ENCODE results near the gene VPS4A.
"Not testable (repeated sequence)": the region's sequence is repeated elsewhere in the genome, so short reads cannot be mapped to it uniquely, and the experiment has no call there.

The VPS4A gene

DNA sequence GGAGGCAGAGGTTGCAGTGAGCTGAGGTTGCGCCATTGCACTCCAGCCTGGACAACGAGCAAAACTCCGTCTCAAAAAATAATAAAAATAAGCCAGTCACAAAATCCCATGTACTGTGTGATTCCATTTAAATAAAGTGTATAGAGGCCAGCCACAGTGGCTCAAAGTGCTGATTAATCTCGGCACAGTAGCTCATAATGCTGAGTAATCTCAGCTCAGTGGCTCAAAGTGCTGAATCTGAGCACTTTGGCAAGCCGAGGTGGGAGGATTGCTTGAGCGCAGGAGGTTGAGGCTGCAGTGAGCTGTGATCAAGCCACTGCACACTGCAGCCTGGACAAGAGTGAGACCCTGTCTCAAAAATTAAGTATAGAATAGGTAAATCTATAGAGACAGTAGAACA lies 35.5 kb downstream of the VPS4A start:
- no peak for TF ChIP-seq POLR2A (IDR thresholded peaks at IDR 0.05; ENCODE audit: low read length)
- no peak for TF ChIP-seq GATA1 (IDR thresholded peaks at IDR 0.05; ENCODE audit: low read depth, low read length)
- DNase-seq = peak in 1 of 2 experiments; percentile 20

DNA sequence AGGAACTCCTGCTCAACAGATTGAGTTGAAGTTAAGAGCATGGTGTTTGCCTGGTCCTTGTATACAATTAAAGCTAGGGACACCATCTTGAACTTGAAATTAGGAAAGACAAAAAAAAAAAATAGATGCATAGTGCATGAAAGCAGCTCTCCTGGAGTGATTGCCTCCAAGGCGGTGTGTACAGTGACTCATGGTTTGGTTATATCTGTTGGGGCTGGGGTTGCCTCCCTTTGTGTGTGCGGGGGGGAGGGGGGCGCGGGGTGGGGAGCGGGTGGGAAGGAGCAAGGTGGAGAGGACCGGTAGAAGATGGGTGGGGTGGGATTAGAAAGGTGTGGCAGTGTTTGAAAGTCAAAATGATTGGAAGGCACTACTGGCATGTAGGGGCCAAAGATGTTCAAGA lies 37.1 kb downstream of the VPS4A start:
- DNase-seq = no peak
- TF ChIP-seq GATA1 (IDR thresholded peaks at IDR 0.05; ENCODE audit: low read depth, low read length) (no peak), POLR2A (IDR thresholded peaks at IDR 0.05; ENCODE audit: low read length) (no peak)

DNA sequence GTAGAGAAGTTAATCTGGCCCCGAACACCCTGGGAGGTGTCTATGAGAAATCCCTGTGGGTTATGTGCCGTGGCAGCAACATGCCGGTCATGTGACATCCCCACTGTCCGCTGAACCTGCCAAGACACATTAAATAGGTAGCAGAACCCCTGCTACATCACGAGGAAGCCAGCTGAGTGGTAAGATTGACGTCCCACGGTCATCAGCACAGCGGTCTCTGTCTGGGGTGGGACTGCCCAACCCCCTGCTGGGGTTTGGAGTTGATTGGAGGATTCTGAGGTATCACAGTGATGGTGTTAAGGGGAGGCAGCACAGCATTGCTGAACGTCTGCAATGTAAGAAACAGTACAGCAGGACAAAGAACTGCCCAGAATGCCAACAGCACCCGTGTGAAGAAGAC lies 38.4 kb downstream of the VPS4A start:
- no peak for DNase-seq
- no peak for TF ChIP-seq POLR2A (IDR thresholded peaks at IDR 0.05; ENCODE audit: low read length)
- no peak for TF ChIP-seq GATA1 (IDR thresholded peaks at IDR 0.05; ENCODE audit: low read depth, low read length)

DNA sequence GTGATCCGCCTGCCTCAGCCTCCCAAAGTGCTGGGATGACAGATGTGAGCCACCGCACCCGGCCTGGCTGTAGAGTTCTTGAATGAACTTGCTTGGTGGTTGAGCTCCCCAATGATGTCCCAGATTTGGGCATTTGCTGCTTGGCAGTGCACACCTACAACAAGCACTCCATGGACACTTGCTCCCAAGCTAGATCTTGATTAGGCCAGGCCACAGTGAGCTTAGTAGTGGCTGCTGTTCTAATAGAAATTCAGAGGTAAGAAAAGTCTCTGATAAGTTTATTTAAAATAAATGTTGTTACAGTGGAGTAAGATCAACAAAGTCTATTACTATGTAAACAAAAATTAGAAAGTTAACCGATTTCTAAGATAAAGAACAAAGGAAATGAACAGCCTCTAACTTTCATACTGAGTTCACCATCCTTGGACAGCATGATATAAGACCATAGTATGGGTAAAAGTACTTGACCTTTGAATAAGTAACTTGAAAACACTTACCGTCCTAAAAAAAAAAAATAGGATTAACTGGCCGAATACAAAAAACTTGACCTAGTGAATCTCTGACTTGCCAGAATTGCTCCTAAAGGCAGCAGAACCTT lies 39.5 kb downstream of the VPS4A start:
- TF ChIP-seq POLR2A (IDR thresholded peaks at IDR 0.05; ENCODE audit: low read length) = no peak
- TF ChIP-seq GATA1 (IDR thresholded peaks at IDR 0.05; ENCODE audit: low read depth, low read length) = no peak
- DNase-seq = no peak

DNA sequence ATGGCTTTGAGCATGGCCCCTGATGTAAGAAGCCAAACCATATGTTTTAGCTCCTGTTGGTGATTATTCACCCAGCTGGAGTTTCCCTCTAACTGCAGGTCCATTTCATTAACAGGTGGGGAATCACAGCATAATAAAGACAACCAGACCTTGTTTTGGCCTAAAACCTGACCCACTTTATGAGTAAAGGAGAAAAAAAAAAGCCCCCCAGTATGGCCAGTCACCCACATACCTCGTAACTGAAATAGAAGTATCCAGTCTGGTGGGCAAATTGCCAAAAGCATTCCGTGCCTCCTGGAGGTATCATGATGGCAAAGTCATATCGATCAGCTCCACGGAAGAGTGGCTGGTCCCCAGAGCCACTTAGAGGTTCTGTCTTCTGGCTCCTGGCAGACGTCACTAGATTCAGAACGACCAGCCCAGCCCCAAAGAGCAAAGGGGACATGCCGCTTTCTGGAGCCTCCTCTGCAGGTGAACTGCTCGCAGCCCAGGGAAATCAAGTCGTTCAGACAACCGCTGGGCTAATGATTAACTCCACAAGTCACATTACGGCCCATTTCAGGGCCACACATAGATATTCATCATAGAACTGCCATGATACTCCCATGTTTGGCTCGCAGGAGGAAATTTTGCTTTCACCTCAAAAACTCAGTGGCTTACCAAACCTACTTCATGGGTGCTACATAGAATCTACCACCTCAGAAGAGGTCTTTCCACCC lies 40.3 kb downstream of the VPS4A start, which contains the start of gene TMED6:
TSS of gene TMED6 (minus strand) at position 478 of the 719 bp plus-strand sequence. CDS start at position 445, 33 bp downstream.
- DNase-seq = no peak
- TF ChIP-seq GATA1 (IDR thresholded peaks at IDR 0.05; ENCODE audit: low read depth, low read length) (no peak), POLR2A (IDR thresholded peaks at IDR 0.05; ENCODE audit: low read length) (no peak)

DNA sequence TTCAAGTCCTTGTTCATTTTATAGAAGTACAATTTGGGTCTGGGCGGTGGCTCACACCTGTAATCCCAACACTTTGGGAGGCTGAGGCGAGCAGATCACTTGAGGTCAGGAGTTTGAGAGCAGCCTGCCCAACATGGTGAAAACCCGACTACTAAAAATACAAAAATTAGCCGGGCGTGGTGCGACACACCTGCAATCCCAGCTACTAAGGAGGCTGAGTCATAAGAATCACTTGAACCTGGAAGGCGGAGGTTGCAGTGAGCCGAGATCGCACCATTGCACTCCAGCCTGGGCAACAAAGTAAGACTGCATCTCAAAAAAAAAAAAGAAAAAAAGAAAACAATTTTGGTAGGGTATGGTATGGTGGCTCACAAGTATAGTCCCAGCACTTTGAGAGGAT lies 48.9 kb downstream of the VPS4A start:
- DNase-seq = not testable (repeated sequence)

DNA sequence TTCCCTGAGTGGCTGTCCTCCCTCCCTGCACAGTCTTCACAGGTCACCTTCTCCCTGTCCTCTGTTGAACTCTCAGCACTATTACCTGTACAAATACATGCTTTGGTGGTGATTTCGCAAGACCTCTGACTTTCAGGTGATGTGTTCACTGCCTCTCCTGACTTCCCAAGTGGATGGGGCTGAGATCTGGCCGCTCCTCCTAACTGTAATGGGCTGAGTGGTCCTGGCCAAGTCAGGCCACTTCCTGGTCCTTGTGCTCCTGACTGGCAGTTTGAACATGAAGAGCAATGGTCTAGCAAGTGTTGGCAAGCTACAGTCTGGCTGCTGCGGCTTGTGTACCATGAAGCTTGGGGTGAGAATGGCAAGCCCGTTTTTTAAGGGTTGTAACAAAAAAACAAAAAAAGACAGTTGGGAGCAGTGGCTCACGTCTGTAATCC lies 52.1 kb downstream of the VPS4A start:
- TF ChIP-seq GATA1 (IDR thresholded peaks at IDR 0.05; ENCODE audit: low read depth, low read length) (no peak), POLR2A (IDR thresholded peaks at IDR 0.05; ENCODE audit: low read length) (no peak)
- DNase-seq = no peak

GRCh38 chr16:69364088-69364487 lies 52.9 kb downstream of the VPS4A start:
- no peak for DNase-seq
- TF ChIP-seq GATA1 (IDR thresholded peaks at IDR 0.05; ENCODE audit: low read depth, low read length) = no peak
- no peak for TF ChIP-seq POLR2A (IDR thresholded peaks at IDR 0.05; ENCODE audit: low read length)

DNA sequence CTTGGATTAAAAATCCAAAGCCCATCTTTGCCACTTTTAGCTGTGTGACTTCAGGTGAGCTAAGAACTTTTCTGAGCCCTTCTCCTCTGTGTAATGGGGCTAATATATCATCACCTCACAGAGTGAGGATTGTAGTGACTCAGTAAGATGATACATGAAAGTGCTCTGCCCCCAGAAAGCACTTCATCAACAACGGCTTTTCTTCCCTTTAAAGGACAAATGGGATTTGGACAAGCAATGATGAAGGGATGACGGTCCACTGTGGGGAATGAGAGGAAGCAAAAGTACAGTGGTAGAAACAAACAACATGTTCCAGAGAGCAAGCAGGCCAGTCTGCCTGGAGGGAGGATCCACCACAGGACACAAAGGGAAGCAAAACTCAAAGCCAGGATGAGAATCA lies 54.8 kb downstream of the VPS4A start:
- DNase-seq = no peak
- TF ChIP-seq POLR2A (IDR thresholded peaks at IDR 0.05; ENCODE audit: low read length) = no peak
- no peak for TF ChIP-seq GATA1 (IDR thresholded peaks at IDR 0.05; ENCODE audit: low read depth, low read length)

- no peak for DNase-seq
Observed at GRCh38 chr16:69366431-69366830, 55.3 kb downstream of the VPS4A start.

GRCh38 chr16:69367980-69368379 lies 56.8 kb downstream of the VPS4A start:
- DNase-seq = no peak
- TF ChIP-seq GATA1 (IDR thresholded peaks at IDR 0.05; ENCODE audit: low read depth, low read length) (no peak), POLR2A (IDR thresholded peaks at IDR 0.05; ENCODE audit: low read length) (no peak)

More at GRCh38 chr16:69366431-69366830, 55.3 kb downstream of the VPS4A start:
- TF ChIP-seq GATA1 (IDR thresholded peaks at IDR 0.05; ENCODE audit: low read depth, low read length) (no peak), POLR2A (IDR thresholded peaks at IDR 0.05; ENCODE audit: low read length) (no peak)

DNA sequence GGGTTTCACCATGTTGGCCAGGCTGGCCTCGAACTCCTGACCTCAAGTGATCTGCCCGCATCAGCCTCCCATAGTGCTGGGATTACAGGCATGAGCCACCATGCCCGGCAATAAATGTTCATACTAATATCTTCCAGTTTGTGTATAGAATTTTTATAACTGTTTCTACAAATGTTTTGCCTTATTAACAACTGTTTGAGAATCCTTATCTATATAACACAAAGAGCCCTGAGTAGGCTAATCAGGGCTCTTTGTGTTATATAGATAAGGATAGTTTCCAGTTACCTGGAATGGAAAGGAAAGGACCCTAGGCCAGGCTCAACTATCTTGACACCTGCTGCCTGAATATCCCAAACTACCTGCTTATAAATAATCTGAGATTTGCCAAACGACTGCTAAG lies 57.7 kb downstream of the VPS4A start:
- no peak for TF ChIP-seq GATA1 (IDR thresholded peaks at IDR 0.05; ENCODE audit: low read depth, low read length)
- TF ChIP-seq POLR2A (IDR thresholded peaks at IDR 0.05; ENCODE audit: low read length) = no peak
- no peak for DNase-seq

- no peak for DNase-seq
Observed at GRCh38 chr16:69371564-69371963, 60.4 kb downstream of the VPS4A start.

DNA sequence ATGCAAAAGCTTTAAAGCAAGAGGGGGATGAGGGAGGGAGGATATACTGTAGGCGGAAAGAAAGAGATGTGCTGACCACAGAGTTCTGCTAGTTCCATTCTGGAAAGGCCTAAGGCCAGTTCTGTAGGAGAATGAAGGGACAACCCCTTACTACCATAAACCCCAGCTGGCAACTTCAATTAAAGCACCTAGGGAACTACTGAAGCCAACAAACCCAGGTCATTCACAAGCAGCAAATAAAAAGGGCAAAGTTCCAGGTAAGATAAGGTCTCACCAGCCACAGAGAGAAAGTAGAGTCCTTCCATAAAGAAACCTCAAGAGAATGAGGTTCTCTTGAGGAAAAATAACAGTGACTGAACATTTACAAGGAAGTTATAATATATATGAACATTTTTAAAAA lies 61.9 kb downstream of the VPS4A start:
- TF ChIP-seq GATA1 (IDR thresholded peaks at IDR 0.05; ENCODE audit: low read depth, low read length) (no peak), POLR2A (IDR thresholded peaks at IDR 0.05; ENCODE audit: low read length) (no peak)
- no peak for DNase-seq

More at GRCh38 chr16:69371564-69371963, 60.4 kb downstream of the VPS4A start:
- TF ChIP-seq GATA1 (IDR thresholded peaks at IDR 0.05; ENCODE audit: low read depth, low read length) (no peak), POLR2A (IDR thresholded peaks at IDR 0.05; ENCODE audit: low read length) (no peak)
